Thyroid gland (tissue), 4 donors: ENCODE data around the gene MPPE1.

ENCODE experiments used
- CTCF ChIP-seq, 6 experiments: fragments of 200-600 bp in 3 of 6; fragments of 450-650 bp in 3 of 6; sonication (generic) in 3 of 6; IDR thresholded peaks; one replicate each; pipeline ENCODE4 v1.5.1; 2016 to 2019; ENCODE audit warnings: antibody characterized with exemption in 6 of 6, mild to moderate bottlenecking in 2 of 6, inconsistent platforms in 1 of 6, moderate library complexity in 1 of 6
- POLR2A ChIP-seq, 2 donors: fragments of 450-650 bp; IDR thresholded peaks; one replicate each; pipeline ENCODE4 v1.6.1; 2017; ENCODE audit warnings: antibody characterized with exemption in 2 of 2, mild to moderate bottlenecking in 2 of 2, moderate library complexity in 1 of 2

GRCh38 chr18:11842562-11842961, 65.6 kb downstream of the MPPE1 start:
- TF ChIP-seq CTCF (IDR thresholded peaks at IDR 0.05) (no peak), POLR2A (IDR thresholded peaks at IDR 0.05) (no peak)
